Measurements from ENCODE around the gene PRKD2. TPM values are rescaled to one million over a fixed set of nuclear protein-coding genes. Genes with fewer than 3 reads are reported as not detected.

PRKD2 gene
- total RNA-seq, 1 experiment from 2014 or later, result 100 TPM

GRCh38 chr19:46654621-46655152 is 62.2 kb downstream of the PRKD2 start (continued):
- TF ChIP-seq, protein P1, sequence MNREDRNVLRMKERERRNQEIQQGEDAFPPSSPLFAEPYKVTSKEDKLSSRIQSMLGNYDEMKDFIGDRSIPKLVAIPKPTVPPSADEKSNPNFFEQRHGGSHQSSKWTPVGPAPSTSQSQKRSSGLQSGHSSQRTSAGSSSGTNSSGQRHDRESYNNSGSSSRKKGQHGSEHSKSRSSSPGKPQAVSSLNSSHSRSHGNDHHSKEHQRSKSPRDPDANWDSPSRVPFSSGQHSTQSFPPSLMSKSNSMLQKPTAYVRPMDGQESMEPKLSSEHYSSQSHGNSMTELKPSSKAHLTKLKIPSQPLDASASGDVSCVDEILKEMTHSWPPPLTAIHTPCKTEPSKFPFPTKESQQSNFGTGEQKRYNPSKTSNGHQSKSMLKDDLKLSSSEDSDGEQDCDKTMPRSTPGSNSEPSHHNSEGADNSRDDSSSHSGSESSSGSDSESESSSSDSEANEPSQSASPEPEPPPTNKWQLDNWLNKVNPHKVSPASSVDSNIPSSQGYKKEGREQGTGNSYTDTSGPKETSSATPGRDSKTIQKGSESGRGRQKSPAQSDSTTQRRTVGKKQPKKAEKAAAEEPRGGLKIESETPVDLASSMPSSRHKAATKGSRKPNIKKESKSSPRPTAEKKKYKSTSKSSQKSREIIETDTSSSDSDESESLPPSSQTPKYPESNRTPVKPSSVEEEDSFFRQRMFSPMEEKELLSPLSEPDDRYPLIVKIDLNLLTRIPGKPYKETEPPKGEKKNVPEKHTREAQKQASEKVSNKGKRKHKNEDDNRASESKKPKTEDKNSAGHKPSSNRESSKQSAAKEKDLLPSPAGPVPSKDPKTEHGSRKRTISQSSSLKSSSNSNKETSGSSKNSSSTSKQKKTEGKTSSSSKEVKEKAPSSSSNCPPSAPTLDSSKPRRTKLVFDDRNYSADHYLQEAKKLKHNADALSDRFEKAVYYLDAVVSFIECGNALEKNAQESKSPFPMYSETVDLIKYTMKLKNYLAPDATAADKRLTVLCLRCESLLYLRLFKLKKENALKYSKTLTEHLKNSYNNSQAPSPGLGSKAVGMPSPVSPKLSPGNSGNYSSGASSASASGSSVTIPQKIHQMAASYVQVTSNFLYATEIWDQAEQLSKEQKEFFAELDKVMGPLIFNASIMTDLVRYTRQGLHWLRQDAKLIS (CRISPR knock-in tag; IDR thresholded peaks at IDR 0.05; ENCODE audit: borderline replicate concordance), result no peak
- no peak for TF ChIP-seq E2F5 (CRISPR knock-in tag; IDR thresholded peaks at IDR 0.05)
- TF ChIP-seq ZNF317 (CRISPR knock-in tag; IDR thresholded peaks at IDR 0.05; ENCODE audit: borderline replicate concordance, low read depth), result no peak
- TF ChIP-seq RORB (CRISPR knock-in tag; IDR thresholded peaks at IDR 0.05), result no peak
- no peak for TF ChIP-seq SMAD3 (CRISPR knock-in tag; IDR thresholded peaks at IDR 0.05; ENCODE audit: borderline replicate concordance)
- TF ChIP-seq JUN (CRISPR knock-in tag; IDR thresholded peaks at IDR 0.05), result no peak

- TF ChIP-seq ZBTB43 (CRISPR knock-in tag; IDR thresholded peaks at IDR 0.05) (no peak), ZNF121 (CRISPR knock-in tag; IDR thresholded peaks at IDR 0.05) (peak; percentile 91)
- no peak for ATAC-seq
- no peak for DNase-seq (ENCODE audit: low spot score)
- Mint-ChIP-seq H3K27me3 (ENCODE audit: low read depth) (peaks cover 71% of the 10 kb centered on the region), H3K36me3 (no peaks in the 10 kb centered on the region; the same call in 1 of the 2 replicates), H3K27ac (no peak overlapping the region), H3K4me3 (peak overlapping the region; percentile 67), H3K9me3 (no peaks in the 10 kb centered on the region), H3K4me1 (peaks cover 20% of the 10 kb centered on the region)
- POLR2A ChIA-PET, result interaction anchor here (0.6 kb wide), 1 partner anchor 593 kb away, joined by 4 read pairs; no protein-coding TSS in a partner anchor
- CTCF ChIA-PET, result interaction anchor here (0.5 to 2.5 kb wide), 5 partner anchors 9 to 32 kb away, joined by 3 to 9 read pairs (median 3); partner anchors contain the start of gene DACT3
Observed at GRCh38 chr19:46650445-46650844, 66.5 kb downstream of the PRKD2 start.

DNA sequence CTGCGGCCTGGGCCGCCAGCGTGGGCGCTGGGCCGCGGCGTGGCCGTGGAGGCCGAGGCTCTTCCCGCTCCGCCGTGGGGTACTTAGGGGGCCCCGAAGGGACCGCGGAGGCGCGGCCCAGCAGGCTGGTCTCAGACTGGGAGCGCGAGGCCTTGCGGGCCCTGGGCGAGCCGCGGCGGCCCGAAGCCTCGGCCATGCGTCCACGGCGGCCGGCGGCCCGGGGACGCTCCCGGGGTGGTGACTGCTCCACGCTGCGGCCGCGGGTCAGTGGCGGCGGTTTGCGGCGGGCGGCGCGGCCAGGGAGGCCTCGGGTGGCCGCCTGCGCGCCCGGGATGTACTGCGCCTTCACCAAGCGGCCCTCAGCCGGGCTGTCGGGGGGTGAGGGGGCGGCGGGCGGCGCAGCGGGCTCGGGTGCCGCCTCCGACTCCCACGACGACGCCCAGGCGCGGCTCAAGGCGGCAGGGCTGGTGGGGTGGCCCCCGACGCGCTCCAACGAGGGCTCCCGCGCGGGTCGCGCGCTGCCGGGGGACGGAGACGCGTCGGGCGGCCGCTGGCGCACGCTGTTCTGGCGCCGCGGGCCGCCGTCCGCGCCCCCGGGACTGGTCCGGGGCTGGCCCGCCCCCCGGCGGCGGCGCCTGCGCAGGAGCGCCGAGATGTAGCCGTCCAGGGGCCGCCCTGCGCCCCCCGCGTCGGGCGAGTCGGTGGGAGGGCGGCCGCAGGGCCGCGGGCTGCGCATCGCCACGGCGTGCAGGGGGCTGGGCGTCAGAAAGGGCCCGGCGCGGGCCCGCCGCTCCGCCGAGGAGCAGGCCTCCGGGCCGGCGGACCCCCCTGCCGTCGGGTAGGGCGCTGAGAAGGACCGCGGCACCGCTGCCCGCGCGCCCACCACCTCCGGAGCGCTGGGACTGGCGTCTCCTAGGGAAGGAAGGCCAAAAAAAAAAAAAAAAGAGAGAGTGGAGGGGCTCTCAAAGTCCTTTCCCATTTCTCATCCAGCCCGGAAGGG is 67.7 kb downstream of the PRKD2 start:
- no peaks in the 10 kb centered on the region; the same call in 1 of the 2 replicates for H3K36me3 Mint-ChIP-seq
- ChIA-PET CTCF (interaction anchor here (1.3 to 2.5 kb wide), 5 partner anchors 9 to 32 kb away, joined by 3 to 16 read pairs (median 9); partner anchors contain the start of gene DACT3), POLR2A (no interaction called here)
- no peak overlapping the region for H3K27ac Mint-ChIP-seq
- no peaks in the 10 kb centered on the region for H3K9me3 Mint-ChIP-seq
- H3K4me3 Mint-ChIP-seq, result peak overlapping the region; percentile 67
- no peak for DNase-seq (ENCODE audit: low spot score)
- peak; percentile 56 for ATAC-seq
- peaks cover 82% of the 10 kb centered on the region for H3K27me3 Mint-ChIP-seq (ENCODE audit: low read depth)
- H3K4me1 Mint-ChIP-seq, result peaks cover 12% of the 10 kb centered on the region
- TF ChIP-seq FOXP1 (CRISPR knock-in tag; IDR thresholded peaks at IDR 0.05; ENCODE audit: borderline replicate concordance) (peak; percentile 69; the same call in 1 of the 2 replicates), HMGXB4 (CRISPR knock-in tag; IDR thresholded peaks at IDR 0.05) (0 out of 2 replicates have a peak, but pooled peaks have one; percentile 3), IRF2 (CRISPR knock-in tag; IDR thresholded peaks at IDR 0.05; ENCODE audit: borderline replicate concordance, low read depth) (0 out of 2 replicates have a peak, but pooled peaks have one; percentile 67)
- TF ChIP-seq, protein P2, sequence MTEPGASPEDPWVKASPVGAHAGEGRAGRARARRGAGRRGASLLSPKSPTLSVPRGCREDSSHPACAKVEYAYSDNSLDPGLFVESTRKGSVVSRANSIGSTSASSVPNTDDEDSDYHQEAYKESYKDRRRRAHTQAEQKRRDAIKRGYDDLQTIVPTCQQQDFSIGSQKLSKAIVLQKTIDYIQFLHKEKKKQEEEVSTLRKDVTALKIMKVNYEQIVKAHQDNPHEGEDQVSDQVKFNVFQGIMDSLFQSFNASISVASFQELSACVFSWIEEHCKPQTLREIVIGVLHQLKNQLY (CRISPR knock-in tag; IDR thresholded peaks at IDR 0.05), result no peak
